GM19239 (cell line): ENCODE data around the gene CSMD2.

ENCODE experiments used
- DNase-seq: peaks from one replicate; pipeline ENCODE4 v3.0.0; 2011; ENCODE audit warnings: low spot score; ENCODE audit not compliant: insufficient read length
- FAIRE-seq: peaks from 2 replicates; lab custom pipeline; 2011; peaks lifted over from hg19 to GRCh38; lab: Jason Lieb, UNC

CSMD2 gene

GRCh38 chr1:33878392-33878791, 286.6 kb downstream of the CSMD2 start:
- FAIRE-seq: no peak

GRCh38 chr1:33876970-33877650, 287.9 kb downstream of the CSMD2 start:
- no peak for FAIRE-seq

More at GRCh38 chr1:33878392-33878791, 286.6 kb downstream of the CSMD2 start:
- DNase-seq: no peak

DNA sequence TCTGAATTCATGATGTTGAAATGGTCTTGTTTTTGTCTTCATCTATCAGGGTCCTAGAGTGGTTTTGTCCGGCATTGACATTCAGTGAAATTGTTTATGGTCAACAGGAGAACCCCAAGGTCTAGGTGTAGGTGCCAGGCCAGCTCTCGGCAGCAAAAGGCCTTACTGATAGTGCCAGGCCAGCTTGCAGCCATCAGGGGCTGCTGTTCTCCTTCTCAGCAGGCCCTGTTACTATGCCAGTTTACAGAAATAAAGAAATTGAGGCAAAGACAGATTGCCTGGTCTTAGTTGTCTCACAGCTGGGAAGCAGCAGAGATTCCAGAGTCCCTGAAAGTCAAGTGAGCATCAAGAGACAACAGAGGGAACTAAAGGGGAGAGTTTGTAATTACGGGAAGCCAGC, 289.2 kb downstream of the CSMD2 start:
- DNase-seq (no peak), FAIRE-seq (no peak)

More at GRCh38 chr1:33876970-33877650, 287.9 kb downstream of the CSMD2 start:
- DNase-seq: no peak

DNA sequence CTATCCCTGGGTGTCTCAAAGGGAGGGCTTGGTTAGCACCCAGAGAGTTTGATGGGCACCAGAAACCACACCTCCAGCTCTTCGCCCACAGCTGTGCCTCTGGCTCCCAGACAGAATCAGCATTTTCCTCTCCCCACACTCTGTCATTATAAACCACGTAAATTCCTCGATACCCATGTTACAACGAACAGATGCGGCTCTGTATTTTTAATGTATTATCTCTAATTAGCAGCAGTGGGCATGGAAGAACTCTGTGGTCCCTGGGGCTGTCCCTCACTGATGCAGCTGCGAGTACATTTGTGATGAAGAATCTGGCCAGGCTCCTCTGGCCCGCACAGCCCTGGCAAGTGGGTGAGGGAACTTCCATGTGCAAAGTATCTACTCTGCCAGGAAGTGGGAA, 290.4 kb downstream of the CSMD2 start:
- FAIRE-seq: no peak
- no peak for DNase-seq

GRCh38 chr1:33872683-33873082, 292.3 kb downstream of the CSMD2 start:
- DNase-seq: no peak

DNA sequence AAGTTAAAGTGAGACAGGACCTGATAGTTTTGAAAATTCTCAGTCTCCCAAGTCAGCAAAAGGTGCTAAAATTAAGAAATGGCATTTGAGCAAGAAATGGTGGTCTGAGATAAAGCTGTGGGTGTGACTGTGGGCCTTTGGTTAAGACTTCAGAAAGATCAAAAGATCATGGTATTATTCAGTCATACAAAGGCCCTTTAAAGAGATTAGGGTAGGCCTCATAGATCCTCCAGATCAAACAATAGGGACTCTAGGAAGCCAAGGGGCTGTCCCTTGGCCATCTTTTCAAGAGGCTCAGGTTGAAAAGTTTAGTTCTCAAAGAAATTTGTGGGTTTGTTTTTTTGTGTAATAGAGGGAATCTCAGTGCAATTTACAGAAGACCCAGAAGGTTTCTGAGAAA, 292.8 kb downstream of the CSMD2 start:
- FAIRE-seq (no peak), DNase-seq (no peak)

More at GRCh38 chr1:33872683-33873082, 292.3 kb downstream of the CSMD2 start:
- FAIRE-seq: no peak

DNA sequence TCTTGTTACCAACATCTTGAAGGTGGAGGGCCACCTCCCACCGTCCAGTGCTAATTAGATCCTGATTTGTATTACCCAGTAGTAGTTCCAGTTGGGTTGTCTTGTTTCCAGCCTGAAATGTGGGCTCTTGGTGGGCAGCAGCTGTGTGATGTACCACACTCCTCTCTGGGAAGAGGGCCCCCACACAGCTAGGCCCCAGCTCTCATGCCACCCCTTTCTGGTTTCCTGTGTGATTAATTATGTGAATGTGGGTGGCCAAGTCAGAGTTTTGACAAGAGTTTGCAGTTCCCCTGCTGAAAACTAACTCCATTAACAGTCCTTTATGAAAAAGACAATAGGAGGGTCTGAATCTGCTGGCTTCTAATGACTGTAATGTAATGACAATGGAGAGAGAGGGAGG, 297.3 kb downstream of the CSMD2 start:
- FAIRE-seq (no peak), DNase-seq (no peak)

- DNase-seq (no peak), FAIRE-seq (no peak)
Measured at GRCh38 chr1:33866281-33866680, 298.7 kb downstream of the CSMD2 start.

- no peak for DNase-seq
- FAIRE-seq: no peak
Measured at GRCh38 chr1:33864460-33865389, 300.3 kb downstream of the CSMD2 start.

- FAIRE-seq (no peak), DNase-seq (no peak)
Measured at GRCh38 chr1:33863779-33864178, 301.3 kb downstream of the CSMD2 start, which contains the start of gene HMGB4. Gene HMGB4, plus strand, starts transcription at chr1:33864079. Its CDS starts 113 bp downstream, at chr1:33864192.

DNA sequence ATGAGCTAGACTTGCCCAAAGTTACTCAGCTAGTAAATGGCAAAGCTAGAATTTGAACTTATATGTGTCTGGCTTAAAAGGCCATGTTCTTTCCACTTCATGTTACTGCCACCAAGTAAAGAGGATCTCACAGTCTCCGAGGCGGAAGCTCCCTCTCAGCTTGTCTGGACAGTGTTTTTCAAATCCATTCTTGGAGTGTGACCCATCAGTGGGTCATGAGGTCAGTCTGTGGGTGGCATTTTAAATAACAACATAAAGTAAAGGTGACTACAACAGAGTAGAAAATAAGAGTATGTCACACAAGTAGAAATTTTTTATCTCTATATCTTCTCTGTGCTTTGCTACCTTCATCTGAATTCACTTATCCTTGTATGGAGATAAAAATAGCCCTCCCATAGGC, 304.4 kb downstream of the CSMD2 start:
- no peak for FAIRE-seq

DNA sequence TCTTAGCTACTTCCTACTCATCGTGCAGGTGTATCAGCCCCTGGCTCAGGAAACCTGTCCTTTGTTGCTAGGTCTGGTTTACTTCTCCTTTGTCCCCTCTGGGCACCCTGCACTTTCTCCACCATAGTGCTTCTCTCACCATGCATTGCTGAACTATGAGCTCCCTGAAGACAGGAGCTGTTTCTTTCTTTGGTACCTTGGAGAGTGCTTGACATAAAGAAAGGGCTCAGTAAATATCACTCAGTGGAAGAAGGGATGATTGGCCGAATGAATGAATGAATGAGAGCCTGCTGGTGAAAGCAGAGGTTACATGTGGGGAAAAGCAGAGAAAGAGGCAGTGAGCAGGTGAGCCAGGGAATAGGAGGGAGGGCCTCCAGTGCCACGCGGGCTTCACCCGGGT, 310.9 kb downstream of the CSMD2 start:
- no peak for DNase-seq
- FAIRE-seq: no peak

More for the DNA sequence above, 304.4 kb downstream of the CSMD2 start:
- DNase-seq: no peak

- no peak for FAIRE-seq
- DNase-seq: no peak
Measured at GRCh38 chr1:33853431-33853830, 311.6 kb downstream of the CSMD2 start.

GRCh38 chr1:33852711-33853110, 312.3 kb downstream of the CSMD2 start:
- DNase-seq (no peak), FAIRE-seq (no peak)

- FAIRE-seq (no peak), DNase-seq (no peak)
Measured at GRCh38 chr1:33850481-33850880, 314.5 kb downstream of the CSMD2 start.

DNA sequence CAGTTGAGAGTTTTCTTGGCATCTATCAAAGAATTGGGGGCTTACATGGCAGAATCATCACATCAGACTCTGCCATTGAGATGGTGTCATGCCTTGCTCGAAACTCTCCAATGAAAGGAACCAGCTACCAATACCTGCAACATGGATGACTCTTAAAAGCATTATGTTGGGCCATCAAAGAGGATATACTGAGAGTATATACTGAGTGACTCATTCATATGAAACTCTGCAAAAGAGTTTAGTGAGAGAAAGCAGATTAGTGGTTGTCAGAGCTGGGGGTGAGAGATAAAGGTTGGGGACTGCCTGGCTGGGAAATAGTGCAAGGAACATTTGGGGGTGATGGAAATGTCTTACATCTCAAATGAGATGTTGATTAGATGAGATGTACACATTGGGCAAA, 315.8 kb downstream of the CSMD2 start:
- DNase-seq (no peak), FAIRE-seq (no peak)

DNA sequence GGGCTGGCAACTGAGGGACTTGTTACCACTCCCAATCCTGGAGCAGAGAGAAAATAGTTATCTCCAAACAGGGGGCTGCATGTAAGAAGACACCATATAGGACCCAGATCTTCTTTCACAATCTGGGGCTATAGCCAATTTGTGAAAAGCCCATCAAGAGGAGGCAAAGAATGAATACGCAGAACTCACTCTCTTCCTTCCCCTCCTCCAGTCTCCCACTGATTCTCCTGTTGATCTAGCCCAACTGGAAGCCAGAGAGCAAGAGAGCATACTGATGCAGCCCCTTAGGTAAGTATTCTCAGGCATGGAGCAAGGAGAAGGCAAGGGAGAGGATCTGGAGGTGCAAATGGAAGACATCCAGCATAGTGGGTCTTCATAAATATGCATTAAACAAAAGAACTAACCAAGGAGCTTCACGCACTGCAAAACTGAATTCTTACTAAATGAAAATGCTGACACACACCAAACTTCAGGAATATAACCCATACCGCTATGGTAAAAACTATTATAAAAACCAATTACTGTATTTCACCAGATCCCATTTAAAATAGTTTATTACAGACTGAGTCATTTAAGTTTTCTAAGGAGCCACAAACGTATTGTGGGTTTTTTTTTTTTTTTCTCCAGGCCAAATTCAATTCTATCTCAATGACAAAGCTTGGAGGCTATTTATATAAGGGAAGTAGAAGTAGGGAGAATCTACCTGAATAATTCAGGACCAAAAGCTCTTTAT, 316.7 kb downstream of the CSMD2 start:
- DNase-seq: no peak
- no peak for FAIRE-seq

DNA sequence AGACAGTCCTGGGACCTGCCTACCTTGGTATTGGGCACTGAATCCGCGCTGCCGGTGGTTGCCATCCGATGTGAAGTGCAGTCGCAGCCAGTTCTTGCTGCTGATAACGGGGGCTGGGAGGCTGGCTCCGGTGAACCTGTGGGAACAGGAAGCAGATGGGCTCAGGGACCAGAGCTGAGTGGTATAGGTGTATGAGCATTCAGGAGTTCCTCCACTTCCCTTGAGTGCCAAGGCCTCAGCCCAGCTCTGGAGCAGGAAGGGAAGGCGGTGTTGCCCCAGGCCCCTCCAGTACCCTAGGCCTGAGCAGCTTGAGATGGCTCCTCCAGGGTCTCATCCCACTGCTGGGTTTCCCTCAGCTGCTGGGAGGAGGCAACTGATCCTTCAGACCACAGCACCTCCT, 318.2 kb downstream of the CSMD2 start:
- no peak for FAIRE-seq

GRCh38 chr1:33844166-33844565, 320.9 kb downstream of the CSMD2 start:
- DNase-seq (no peak), FAIRE-seq (no peak)

More for the DNA sequence above, 318.2 kb downstream of the CSMD2 start:
- no peak for DNase-seq

DNA sequence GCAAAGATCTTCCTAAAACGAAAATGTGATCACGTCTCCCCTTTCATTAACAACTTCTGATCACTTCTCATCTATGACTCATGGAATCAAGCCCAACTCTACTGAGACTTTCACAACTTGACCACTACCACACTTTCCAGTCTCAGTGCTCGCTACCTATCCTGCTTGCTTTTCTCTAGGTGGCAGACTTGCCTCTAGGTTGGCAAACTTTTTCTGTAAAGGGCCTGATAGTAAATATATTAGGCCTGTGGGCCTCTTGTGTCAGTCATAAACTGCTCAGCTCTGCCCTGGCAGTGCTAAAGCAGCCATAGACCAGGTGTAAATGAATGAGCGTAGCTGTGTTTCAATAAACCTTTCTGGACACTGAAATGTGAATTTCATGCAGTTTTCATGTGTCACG, 322.7 kb downstream of the CSMD2 start:
- DNase-seq (no peak), FAIRE-seq (peak; percentile 53)
